ENCODE data around the gene PBXIP1. TPM values are rescaled to one million over a fixed set of nuclear protein-coding genes. Genes with fewer than 3 reads are reported as not detected.
A peak's percentile ranks its signal among the peaks of the same experiment; 100 is the strongest.
"Not testable (repeated sequence)": the region's sequence is repeated elsewhere in the genome, so short reads cannot be mapped to it uniquely, and the experiment has no call there.

Gene PBXIP1
- total RNA-seq, 4 donors from 2014 or later: 205 to 371 (median 283) TPM

GRCh38 chr1:154988058-154988954 lies 32.4 kb upstream of the PBXIP1 start:
- WGBS, 2 donors (ENCODE audit: low coverage in 1 of 2): 58 to 77% methylated on average over 2 to 6 of the region's 17 CpGs
- H3K4me1 ChIP-seq: peaks cover 0 to 38% (median 6%) of the 10 kb centered on the region in 3 donors
- no peak overlapping the region for H3K4me3 ChIP-seq
- no peak overlapping the region for H3K27ac ChIP-seq
- H3K9me3 ChIP-seq: no peaks in the 10 kb centered on the region
- TF ChIP-seq CTCF (IDR thresholded peaks at IDR 0.05): no peak
- no peak for TF ChIP-seq EP300 (IDR thresholded peaks at IDR 0.05)
- TF ChIP-seq POLR2A (IDR thresholded peaks at IDR 0.05): no peak
- TF ChIP-seq POLR2AphosphoS5 (IDR thresholded peaks at IDR 0.05): no peak
- ATAC-seq: no peak
- H3K27me3 ChIP-seq: no peaks in the 10 kb centered on the region
- peaks cover 0 to 73% of the 10 kb centered on the region in 2 donors for H3K36me3 ChIP-seq

GRCh38 chr1:154987326-154987725 lies 31.4 kb upstream of the PBXIP1 start:
- WGBS, 2 donors (ENCODE audit: low coverage in 1 of 2): 93% methylated on average over 3 of the region's 6 CpGs; no CpG with 5 or more reads in 1 of the 2 donors
- ATAC-seq: no peak
- peaks cover 0 to 63% of the 10 kb centered on the region in 2 donors for H3K36me3 ChIP-seq
- no peak overlapping the region for H3K4me3 ChIP-seq
- peaks cover 0 to 45% (median 10%) of the 10 kb centered on the region in 3 donors for H3K4me1 ChIP-seq
- no peak overlapping the region for H3K27ac ChIP-seq
- H3K9me3 ChIP-seq: no peaks in the 10 kb centered on the region
- TF ChIP-seq POLR2AphosphoS5 (IDR thresholded peaks at IDR 0.05) (no peak), CTCF (IDR thresholded peaks at IDR 0.05) (no peak), POLR2A (IDR thresholded peaks at IDR 0.05) (no peak), EP300 (IDR thresholded peaks at IDR 0.05) (no peak)
- no peaks in the 10 kb centered on the region for H3K27me3 ChIP-seq

- ATAC-seq, H3K27ac ChIP-seq, H3K9me3 ChIP-seq, H3K27me3 ChIP-seq, H3K4me3 ChIP-seq: not testable (repeated sequence)
- Histone ChIP-seq H3K4me1 (peaks cover 0 to 49% (median 11%) of the 10 kb centered on the region in 3 donors), H3K36me3 (peaks cover 0 to 59% of the 10 kb centered on the region in 2 donors)
- WGBS, 2 donors (ENCODE audit: low coverage in 1 of 2): 40 to 60% methylated on average over 1 to 2 of the region's 4 CpGs
These were observed 30.8 kb upstream of the PBXIP1 start for GRCh38 chr1:154986736-154987135.

- WGBS, 2 donors (ENCODE audit: low coverage in 1 of 2): 14% methylated on average over 7 to 10 of the region's 17 CpGs
- Histone ChIP-seq H3K36me3 (peaks cover 0 to 43% of the 10 kb centered on the region in 2 donors), H3K27ac (peak overlapping the region; percentile 79 to 82 (median 80)), H3K4me3 (peak overlapping the region; percentile 73 to 99), H3K9me3 (no peaks in the 10 kb centered on the region), H3K4me1 (peaks cover 0 to 42% (median 11%) of the 10 kb centered on the region in 3 donors), H3K27me3 (no peaks in the 10 kb centered on the region)
- TF ChIP-seq POLR2A (IDR thresholded peaks at IDR 0.05): no peak
- TF ChIP-seq CTCF (IDR thresholded peaks at IDR 0.05): no peak
- no peak for TF ChIP-seq POLR2AphosphoS5 (IDR thresholded peaks at IDR 0.05)
- no peak for TF ChIP-seq EP300 (IDR thresholded peaks at IDR 0.05)
- no peak for ATAC-seq
These were observed 28.0 kb upstream of the PBXIP1 start for GRCh38 chr1:154983776-154984466.

- Histone ChIP-seq H3K27me3 (no peaks in the 10 kb centered on the region), H3K4me3 (peak within 1 kb of the TSS; percentile 73 to 99), H3K36me3 (peaks cover 0 to 35% of the 10 kb centered on the region in 2 donors), H3K27ac (peak within 1 kb of the TSS; percentile 79 to 82 (median 80)), H3K9me3 (no peaks in the 10 kb centered on the region), H3K4me1 (peaks cover 0 to 34% (median 11%) of the 10 kb centered on the region in 3 donors)
- 0% methylated on average over 12 to 24 of the region's 26 CpGs for WGBS, 2 donors (ENCODE audit: low coverage in 1 of 2)
- TF ChIP-seq POLR2AphosphoS5 (IDR thresholded peaks at IDR 0.05) (peak; percentile 78), CTCF (IDR thresholded peaks at IDR 0.05) (no peak), POLR2A (IDR thresholded peaks at IDR 0.05) (no peak)
- peak; percentile 100 for ATAC-seq
These were observed 27.2 kb upstream of the PBXIP1 start, which contains the start of gene FLAD1 for GRCh38 chr1:154982897-154983648. Gene FLAD1 (plus strand): TSS chr1:154983344. CDS start chr1:154983695, 351 bp downstream.
